Neural cell (in vitro differentiated cells): ENCODE data around the gene DUSP5.

Source experiments
- CTCF ChIP-seq: fragments of 450-650 bp; IDR thresholded peaks from 2 replicates; pipeline ENCODE4 v1.5.1; 2014; ENCODE audit warnings: antibody characterized with exemption, mild to moderate bottlenecking, moderate library complexity; ENCODE audit not compliant: poor library complexity, severe bottlenecking
- EP300 ChIP-seq: fragments of 450-650 bp; conservative IDR thresholded peaks from 2 replicates; pipeline ENCODE4 v1.6.1; 2014; ENCODE audit warnings: antibody characterized with exemption, mild to moderate bottlenecking, moderate library complexity; ENCODE audit not compliant: poor library complexity, severe bottlenecking
- EZH2 ChIP-seq: fragments of 200-600, 300-800 bp; shearing (Covaris generic), sonication (generic); IDR thresholded peaks from 2 replicates; pipeline ENCODE4 v1.6.1; 2014; ENCODE audit warnings: antibody characterized with exemption, low read length, borderline replicate concordance, mild to moderate bottlenecking; ENCODE audit not compliant: insufficient read depth, poor library complexity, severe bottlenecking
- MXI1 ChIP-seq: fragments of 450-650 bp; conservative IDR thresholded peaks from 2 replicates; pipeline ENCODE4 v1.6.1; 2014; ENCODE audit warnings: antibody characterized with exemption, mild to moderate bottlenecking; ENCODE audit not compliant: poor library complexity, severe bottlenecking
- POLR2AphosphoS5 ChIP-seq: IDR thresholded peaks from 2 replicates; pipeline ENCODE4 v1.6.1; 2012
- RAD21 ChIP-seq: fragments of 450-650 bp; conservative IDR thresholded peaks from 2 replicates; pipeline ENCODE4 v1.6.1; 2014; ENCODE audit warnings: antibody characterized with exemption, mild to moderate bottlenecking, moderate library complexity
- REST ChIP-seq: IDR thresholded peaks from 2 replicates; pipeline ENCODE4 v1.6.1; 2012; ENCODE audit warnings: borderline replicate concordance
- SMC3 ChIP-seq: fragments of 450-650 bp; conservative IDR thresholded peaks from 2 replicates; pipeline ENCODE4 v1.6.1; 2014; ENCODE audit warnings: antibody characterized with exemption, mild to moderate bottlenecking, moderate library complexity; ENCODE audit not compliant: poor library complexity
- TAF1 ChIP-seq: IDR thresholded peaks from 2 replicates; pipeline ENCODE4 v1.6.1; 2012; ENCODE audit warnings: low read depth

- TF ChIP-seq CTCF (no peak), EP300 (no peak), RAD21 (no peak), POLR2AphosphoS5 (no peak), EZH2 (no peak), TAF1 (no peak), SMC3 (no peak), MXI1 (no peak), REST (no peak)
Observed at GRCh38 chr10:110461530-110461929, 36.2 kb upstream of the DUSP5 start.
